Activated naive CD8-positive, alpha-beta T cell treated with anti-CD3 and anti-CD28 coated beads, Interleukin-2, amount 50 U/mL, for 24 hours (primary cell): ENCODE measurements around the gene TMEM235.
A peak's percentile ranks its signal among the peaks of the same experiment; 100 is the strongest.

ENCODE experiments used
- ATAC-seq: fragments of 150-1000 bp; cut with Tn5 transposase; one replicate; pipeline ENCODE4 v1.10.0; 2021
- DNase-seq: peaks from one replicate; pipeline ENCODE4 v3.0.0; 2021
- H3K27ac Mint-ChIP-seq: one replicate; pipeline ENCODE4 v1.8.0; 2021; ENCODE audit warnings: mild to moderate bottlenecking, mixed read lengths
- H3K27me3 Mint-ChIP-seq: one replicate; pipeline ENCODE4 v1.8.0; 2021; ENCODE audit warnings: mixed read lengths
- H3K36me3 Mint-ChIP-seq: one replicate; pipeline ENCODE4 v1.8.0; 2021; ENCODE audit warnings: low read depth, mixed read lengths
- H3K4me1 Mint-ChIP-seq: one replicate; pipeline ENCODE4 v1.8.0; 2021; ENCODE audit warnings: mixed read lengths
- H3K4me3 Mint-ChIP-seq: one replicate; pipeline ENCODE4 v1.8.0; 2021; ENCODE audit warnings: mild to moderate bottlenecking, moderate library complexity, mixed read lengths
- H3K9me3 Mint-ChIP-seq: one replicate; pipeline ENCODE4 v1.8.0; 2021; ENCODE audit warnings: mixed read lengths

The TMEM235 gene

DNA sequence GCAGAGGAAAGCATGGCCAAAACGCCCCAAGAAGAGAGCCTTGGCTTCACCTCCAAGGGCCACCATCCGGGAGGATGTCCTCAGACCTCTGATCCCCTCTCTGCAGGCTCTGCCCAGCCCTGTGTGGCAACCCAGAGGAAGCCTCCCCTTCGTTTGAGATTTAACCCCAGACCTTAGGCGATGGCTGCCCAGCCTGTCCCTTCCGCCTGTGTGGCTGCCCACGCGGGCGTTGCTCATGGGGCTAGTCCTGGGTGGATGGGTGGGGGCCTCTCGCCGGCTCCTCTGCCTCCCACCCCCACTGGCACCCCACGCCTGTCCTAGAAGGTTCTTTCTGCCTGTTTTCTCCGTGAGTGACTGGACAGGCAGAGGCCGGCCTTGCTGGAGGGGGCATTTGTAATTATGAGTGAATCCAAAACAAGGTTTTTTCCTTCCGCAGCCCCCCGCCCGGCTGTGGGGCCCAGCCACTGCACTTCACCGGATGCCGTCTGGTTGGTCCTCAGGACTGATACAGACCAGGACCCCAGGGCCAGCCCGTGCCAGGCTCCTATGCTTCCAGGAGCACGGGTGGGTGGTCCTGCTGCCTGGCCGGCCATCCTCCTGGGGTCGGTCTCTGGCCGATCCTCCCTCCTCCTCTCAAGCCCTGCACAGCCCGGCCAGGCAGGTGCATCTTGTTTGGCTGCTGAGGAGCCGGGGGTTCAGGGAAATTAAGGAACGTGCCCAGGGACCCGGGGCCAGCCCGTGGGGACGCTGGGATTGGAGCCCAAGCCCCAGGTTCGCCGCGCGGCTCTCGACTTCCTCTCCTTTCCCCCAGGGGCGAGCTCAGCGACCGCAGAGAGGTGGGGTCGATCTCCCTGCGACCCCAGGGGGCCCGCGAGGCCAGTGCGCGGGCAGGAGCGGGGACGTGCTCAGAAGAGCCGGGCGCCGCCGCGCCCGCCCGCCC lies at the start of gene TMEM235:
Gene TMEM235 (plus strand): TSS at position 636 of the 940 bp plus-strand sequence. CDS start 393 bp downstream, outside the sequence.
- no peaks in the 10 kb centered on the region for H3K36me3 Mint-ChIP-seq
- no peaks in the 10 kb centered on the region for H3K9me3 Mint-ChIP-seq
- no peak for DNase-seq
- H3K27ac Mint-ChIP-seq = no peak within 1 kb of the TSS
- no peak for ATAC-seq
- no peak within 1 kb of the TSS for H3K4me3 Mint-ChIP-seq
- H3K4me1 Mint-ChIP-seq = peaks cover 10% of the 10 kb centered on the region
- H3K27me3 Mint-ChIP-seq = peaks cover 38% of the 10 kb centered on the region

DNA sequence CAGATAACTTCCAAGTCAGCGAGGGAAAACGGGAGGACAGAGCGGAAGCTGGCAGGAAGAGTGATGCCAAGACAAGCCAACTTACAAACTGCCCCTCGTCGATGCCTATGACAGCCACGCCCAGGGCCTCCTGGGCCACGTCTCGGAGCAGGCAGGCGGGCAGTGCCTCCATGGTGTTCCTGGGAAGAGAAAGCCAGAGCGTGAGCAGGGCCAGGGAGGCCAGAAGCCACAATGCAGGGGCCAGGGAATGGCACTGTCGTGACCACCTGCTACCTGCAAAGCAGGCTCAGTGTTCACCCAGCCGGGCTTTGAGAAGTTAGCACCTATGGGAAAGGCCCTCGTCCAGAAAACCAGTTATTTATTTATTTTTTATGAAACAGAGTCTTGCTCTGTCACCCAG lies 48.9 kb upstream of the TMEM235 start:
- ATAC-seq = no peak
- H3K9me3 Mint-ChIP-seq = no peaks in the 10 kb centered on the region
- DNase-seq = no peak
- H3K4me1 Mint-ChIP-seq = peaks cover 30% of the 10 kb centered on the region
- H3K4me3 Mint-ChIP-seq = no peak overlapping the region
- peaks cover 51% of the 10 kb centered on the region for H3K36me3 Mint-ChIP-seq
- no peaks in the 10 kb centered on the region for H3K27me3 Mint-ChIP-seq
- H3K27ac Mint-ChIP-seq = no peak overlapping the region

DNA sequence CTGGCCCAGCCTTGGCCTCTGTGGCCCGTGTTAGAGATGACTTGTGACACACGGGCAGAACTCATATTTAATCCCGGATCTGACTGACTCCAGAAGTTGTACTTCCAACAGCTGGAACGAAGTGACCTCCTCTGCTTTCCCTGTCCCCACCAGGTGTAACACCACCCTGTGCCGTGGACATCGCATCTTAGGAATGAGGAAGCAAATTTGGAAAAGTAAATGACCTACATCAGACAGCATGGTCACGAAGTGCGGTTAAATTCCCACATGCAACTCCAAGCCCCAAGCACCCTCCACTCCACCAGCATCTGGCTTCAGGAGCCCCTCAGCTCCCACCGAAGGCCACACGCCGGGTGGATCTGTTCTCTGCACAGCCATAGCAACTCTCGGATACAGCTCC lies 47.5 kb upstream of the TMEM235 start:
- Mint-ChIP-seq H3K27me3 (no peaks in the 10 kb centered on the region), H3K36me3 (peaks cover 48% of the 10 kb centered on the region), H3K27ac (no peak overlapping the region), H3K4me3 (no peak overlapping the region), H3K4me1 (peaks cover 36% of the 10 kb centered on the region), H3K9me3 (no peaks in the 10 kb centered on the region)
- ATAC-seq = no peak
- DNase-seq = no peak

DNA sequence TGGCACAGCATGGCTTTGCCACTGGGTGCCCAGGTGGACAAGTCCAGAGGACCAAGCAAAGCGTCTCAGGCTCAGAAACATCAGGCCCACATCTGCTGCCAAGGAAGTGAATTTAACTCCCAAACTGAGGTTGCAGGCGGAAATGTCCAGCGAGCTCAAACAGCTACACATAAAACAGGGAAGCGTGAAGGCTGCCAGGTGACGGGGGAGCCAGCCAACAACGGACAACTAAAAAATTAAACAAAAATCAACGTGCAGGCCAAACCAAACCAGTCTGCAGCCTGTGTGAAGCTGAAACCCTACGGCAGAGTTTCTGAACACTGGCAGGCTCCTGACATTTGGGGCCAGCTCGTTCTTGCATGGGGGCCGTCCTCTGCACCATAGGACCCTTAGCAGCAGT lies 47.1 kb upstream of the TMEM235 start:
- ATAC-seq (no peak), DNase-seq (no peak)
- no peaks in the 10 kb centered on the region for H3K27me3 Mint-ChIP-seq
- peaks cover 45% of the 10 kb centered on the region for H3K36me3 Mint-ChIP-seq
- no peaks in the 10 kb centered on the region for H3K9me3 Mint-ChIP-seq
- H3K4me1 Mint-ChIP-seq = peaks cover 36% of the 10 kb centered on the region
- no peak overlapping the region for H3K27ac Mint-ChIP-seq
- H3K4me3 Mint-ChIP-seq = no peak overlapping the region

DNA sequence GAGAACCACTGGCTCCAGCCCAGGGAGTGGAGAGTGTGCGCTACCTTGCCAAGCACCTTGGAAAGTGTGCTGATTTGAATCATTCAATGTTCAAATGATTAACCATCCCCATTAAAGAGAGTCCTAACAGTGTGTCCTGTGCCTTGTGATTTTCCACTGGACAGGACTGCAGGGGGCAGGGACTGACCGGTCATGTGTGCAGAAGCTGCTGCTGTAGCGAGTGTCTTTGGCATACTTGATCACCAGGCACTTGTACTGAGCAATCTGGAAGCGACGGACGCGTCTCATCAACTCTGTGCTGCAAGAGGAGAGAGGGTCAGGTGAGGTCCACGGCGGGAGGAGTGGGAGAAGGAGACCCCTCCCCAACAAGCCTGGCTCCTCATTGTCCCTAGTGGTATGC lies 46.6 kb upstream of the TMEM235 start:
- DNase-seq (no peak), ATAC-seq (no peak)
- peaks cover 32% of the 10 kb centered on the region for H3K4me1 Mint-ChIP-seq
- H3K36me3 Mint-ChIP-seq = peaks cover 39% of the 10 kb centered on the region
- no peaks in the 10 kb centered on the region for H3K27me3 Mint-ChIP-seq
- peak overlapping the region; percentile 84 for H3K4me3 Mint-ChIP-seq
- peak overlapping the region; percentile 53 for H3K27ac Mint-ChIP-seq
- no peaks in the 10 kb centered on the region for H3K9me3 Mint-ChIP-seq

DNA sequence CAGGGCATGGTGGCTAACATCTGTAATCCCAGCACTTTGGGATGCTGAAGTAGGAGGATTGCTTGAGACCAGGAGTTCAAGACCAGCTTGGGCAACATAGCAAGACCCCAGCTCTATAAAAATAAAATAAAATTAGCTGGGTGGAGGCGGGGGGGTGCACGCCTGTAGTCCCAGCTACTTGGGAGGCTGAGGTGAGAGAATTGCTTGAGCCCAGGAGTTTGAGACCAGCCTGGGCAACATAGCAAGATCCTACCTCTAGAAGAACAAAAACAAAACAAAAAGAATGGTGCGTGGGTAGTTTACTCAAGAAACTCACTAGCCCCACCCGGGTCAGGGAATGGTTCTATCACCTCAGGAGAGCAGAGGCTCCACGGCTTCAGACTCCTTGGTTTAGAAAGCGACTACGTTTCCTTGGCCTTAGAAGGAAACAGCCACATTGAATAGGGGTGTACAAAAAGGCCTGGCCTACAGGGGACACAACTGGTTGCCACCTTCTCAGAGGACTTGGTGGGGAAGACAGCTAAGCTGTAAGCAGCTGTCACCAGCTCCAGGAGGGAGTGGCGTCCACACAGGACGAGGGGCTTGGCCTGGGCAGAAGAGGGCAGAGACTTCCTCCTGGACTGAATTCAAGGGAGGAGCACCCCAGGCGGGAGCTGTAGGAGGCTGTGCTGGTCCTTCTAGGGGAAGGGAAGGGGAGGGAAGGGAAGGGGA lies 45.3 kb upstream of the TMEM235 start:
- Mint-ChIP-seq H3K9me3 (no peaks in the 10 kb centered on the region), H3K4me3 (peak overlapping the region; percentile 84), H3K27ac (peak overlapping the region; percentile 77), H3K36me3 (peaks cover 32% of the 10 kb centered on the region), H3K4me1 (peaks cover 26% of the 10 kb centered on the region), H3K27me3 (no peaks in the 10 kb centered on the region)
- ATAC-seq (peak; percentile 7), DNase-seq (peak; percentile 20)

DNA sequence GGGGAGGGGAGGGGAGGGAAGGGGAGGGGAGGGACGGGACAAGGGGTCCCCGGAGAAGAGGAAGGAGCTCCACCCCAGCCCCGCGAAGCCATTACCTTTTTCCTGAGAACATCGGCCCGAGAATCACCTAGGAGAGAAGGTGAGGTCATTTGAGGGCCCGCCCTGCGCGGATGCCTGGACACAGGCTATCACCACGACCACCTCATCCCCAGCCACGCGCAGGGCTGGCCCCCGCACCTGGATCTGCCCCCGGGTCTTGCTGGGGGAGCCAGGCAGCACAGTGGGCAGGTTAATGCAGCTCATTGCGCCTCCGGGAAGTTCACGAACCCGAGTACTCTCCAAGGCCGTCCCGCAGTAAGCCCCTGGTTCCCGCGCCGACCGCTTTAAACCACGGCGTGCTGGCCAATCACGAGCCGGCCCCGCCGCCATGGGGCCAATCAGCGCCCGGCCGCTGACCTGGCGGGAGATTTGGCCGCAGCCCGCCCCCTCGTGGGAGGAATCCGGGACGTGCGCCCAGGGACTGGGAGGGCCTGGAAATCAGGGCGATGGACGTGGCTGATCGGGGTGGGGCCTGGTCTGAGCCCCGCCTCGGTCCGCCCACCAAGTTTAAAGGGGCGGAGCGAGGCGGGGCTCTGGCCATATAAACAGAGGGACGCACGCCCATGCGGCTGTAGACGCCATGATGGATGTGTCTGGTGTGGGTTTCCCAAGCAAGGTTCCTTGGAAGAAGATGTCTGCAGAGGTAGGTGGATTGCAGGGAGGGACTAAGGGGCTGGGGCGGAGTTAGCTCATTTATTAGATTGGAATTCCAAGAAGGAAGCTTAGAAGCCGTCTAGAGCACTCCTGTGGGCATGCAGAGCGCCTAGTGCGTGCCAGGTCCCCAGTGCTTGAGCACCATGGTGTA lies 44.5 kb upstream of the TMEM235 start, which contains the start of the genes AFMID and TK1:
Gene AFMID (plus strand): TSS at position 671 of the 904 bp plus-strand sequence. CDS start 9 bp downstream, at position 680.
Gene TK1 (minus strand): TSS at position 361 of the 904 bp plus-strand sequence. CDS start 58 bp downstream, at position 303.
- ATAC-seq = peak; percentile 97
- no peaks in the 10 kb centered on the region for H3K27me3 Mint-ChIP-seq
- H3K4me1 Mint-ChIP-seq = peaks cover 26% of the 10 kb centered on the region
- H3K27ac Mint-ChIP-seq = peak within 1 kb of the TSS; percentile 79
- no peaks in the 10 kb centered on the region for H3K9me3 Mint-ChIP-seq
- H3K36me3 Mint-ChIP-seq = peaks cover 28% of the 10 kb centered on the region
- DNase-seq = peak; percentile 98
- H3K4me3 Mint-ChIP-seq = peak within 1 kb of the TSS; percentile 84

DNA sequence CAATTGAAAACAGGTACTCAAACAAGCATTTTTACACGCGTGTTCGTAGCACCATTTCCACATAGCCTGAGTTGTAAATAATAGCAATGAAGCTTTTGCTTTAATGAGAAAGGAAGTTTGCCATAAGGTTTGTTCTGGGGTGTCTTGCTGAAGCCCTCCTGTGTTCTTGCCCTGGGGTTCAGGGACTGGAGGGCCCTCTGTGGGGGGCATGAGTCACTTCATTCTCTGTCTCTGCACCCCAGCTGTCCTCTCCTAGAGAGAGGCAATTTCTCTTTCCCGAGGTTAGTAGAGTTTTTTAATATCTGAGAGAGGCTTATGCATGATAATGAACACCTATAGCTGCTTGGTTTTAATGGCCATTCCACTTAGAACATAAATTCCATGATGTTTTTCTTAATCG lies 34.7 kb upstream of the TMEM235 start:
- Mint-ChIP-seq H3K4me3 (no peak overlapping the region), H3K27me3 (no peaks in the 10 kb centered on the region), H3K36me3 (peaks cover 19% of the 10 kb centered on the region), H3K9me3 (no peaks in the 10 kb centered on the region), H3K27ac (no peak overlapping the region), H3K4me1 (peaks cover 4% of the 10 kb centered on the region)
- ATAC-seq (no peak), DNase-seq (no peak)

DNA sequence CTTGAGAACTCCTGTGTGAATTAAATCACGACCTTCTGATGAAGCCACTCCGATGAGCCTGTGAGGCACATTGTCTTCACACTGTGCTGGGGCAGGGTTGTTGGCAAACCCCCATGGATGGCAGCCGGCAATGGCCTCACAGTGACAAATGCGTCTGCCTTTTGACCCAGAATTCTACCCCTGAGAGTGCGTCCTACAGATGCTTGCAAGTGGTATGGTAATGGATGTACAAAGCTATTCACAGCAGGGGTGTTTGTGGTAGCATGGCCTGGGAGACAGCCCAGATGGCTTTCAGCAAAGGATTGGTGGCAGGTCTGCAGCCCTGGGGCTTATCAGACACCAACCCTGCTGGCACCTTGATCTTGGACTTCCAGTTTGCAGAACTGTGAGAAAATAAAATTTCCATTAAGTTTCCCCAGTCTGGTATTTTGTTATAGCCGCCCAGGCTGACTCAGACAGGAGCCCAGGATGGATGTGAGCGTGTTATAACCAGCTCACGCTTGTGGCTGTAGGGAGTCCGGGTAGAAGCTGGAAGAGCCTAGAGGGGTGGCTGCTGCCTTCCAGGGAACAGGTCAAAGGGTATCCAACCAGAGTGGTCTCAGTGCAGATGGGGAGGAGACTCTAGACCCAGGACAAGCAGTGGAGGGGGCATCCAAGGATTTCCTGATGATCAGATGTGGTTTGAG lies 34.1 kb upstream of the TMEM235 start:
- Mint-ChIP-seq H3K4me3 (no peak overlapping the region), H3K36me3 (peaks cover 19% of the 10 kb centered on the region), H3K27ac (no peak overlapping the region), H3K9me3 (no peaks in the 10 kb centered on the region), H3K4me1 (peaks cover 4% of the 10 kb centered on the region), H3K27me3 (no peaks in the 10 kb centered on the region)
- DNase-seq (no peak), ATAC-seq (no peak)

DNA sequence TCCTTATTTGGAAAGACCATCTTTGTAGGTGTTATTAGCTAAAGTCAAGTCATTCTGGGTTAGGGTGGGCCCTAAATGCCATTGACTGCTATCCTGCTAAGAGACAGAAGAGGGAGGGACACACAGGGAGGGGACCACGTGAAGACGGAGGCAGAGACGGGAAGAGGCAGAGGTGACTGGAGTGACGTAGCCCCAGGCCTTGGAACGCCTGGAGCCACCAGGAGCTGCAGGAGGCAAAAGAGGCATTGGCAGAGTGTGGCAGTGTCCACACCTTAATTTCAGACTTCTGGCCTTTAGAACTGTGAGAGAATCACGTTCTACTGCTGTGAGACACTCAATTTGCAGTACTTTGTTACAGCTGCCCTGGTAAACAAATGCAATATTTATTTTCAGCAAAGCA lies 31.0 kb upstream of the TMEM235 start:
- DNase-seq (no peak), ATAC-seq (no peak)
- no peaks in the 10 kb centered on the region for H3K27me3 Mint-ChIP-seq
- H3K36me3 Mint-ChIP-seq = peaks cover 11% of the 10 kb centered on the region
- H3K4me3 Mint-ChIP-seq = no peak overlapping the region
- H3K27ac Mint-ChIP-seq = no peak overlapping the region
- H3K4me1 Mint-ChIP-seq = peaks cover 4% of the 10 kb centered on the region
- no peaks in the 10 kb centered on the region for H3K9me3 Mint-ChIP-seq

DNA sequence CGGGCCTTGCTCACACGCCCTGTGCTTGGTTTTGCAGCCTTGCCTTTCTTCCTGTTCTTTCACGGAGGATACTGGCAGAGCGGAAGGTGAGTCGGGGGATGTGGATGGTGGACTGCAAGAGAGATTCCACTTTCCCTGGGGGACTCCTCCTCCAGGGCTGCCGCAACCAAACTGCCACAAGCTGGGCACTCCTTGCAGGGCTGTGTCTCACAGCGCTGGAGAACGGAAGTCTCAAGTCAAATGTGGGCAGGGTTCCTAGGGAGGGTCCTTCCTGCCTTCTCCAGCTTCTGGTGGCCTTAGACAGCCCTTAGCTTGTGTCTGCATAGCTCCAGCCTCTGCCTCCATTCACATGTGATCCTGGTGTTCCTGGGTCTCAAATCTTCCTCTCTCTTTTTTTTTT lies 28.8 kb upstream of the TMEM235 start:
- DNase-seq (no peak), ATAC-seq (no peak)
- Mint-ChIP-seq H3K4me1 (peaks cover 4% of the 10 kb centered on the region), H3K27me3 (no peaks in the 10 kb centered on the region), H3K4me3 (no peak overlapping the region), H3K9me3 (no peaks in the 10 kb centered on the region), H3K36me3 (peaks cover 3% of the 10 kb centered on the region), H3K27ac (no peak overlapping the region)

DNA sequence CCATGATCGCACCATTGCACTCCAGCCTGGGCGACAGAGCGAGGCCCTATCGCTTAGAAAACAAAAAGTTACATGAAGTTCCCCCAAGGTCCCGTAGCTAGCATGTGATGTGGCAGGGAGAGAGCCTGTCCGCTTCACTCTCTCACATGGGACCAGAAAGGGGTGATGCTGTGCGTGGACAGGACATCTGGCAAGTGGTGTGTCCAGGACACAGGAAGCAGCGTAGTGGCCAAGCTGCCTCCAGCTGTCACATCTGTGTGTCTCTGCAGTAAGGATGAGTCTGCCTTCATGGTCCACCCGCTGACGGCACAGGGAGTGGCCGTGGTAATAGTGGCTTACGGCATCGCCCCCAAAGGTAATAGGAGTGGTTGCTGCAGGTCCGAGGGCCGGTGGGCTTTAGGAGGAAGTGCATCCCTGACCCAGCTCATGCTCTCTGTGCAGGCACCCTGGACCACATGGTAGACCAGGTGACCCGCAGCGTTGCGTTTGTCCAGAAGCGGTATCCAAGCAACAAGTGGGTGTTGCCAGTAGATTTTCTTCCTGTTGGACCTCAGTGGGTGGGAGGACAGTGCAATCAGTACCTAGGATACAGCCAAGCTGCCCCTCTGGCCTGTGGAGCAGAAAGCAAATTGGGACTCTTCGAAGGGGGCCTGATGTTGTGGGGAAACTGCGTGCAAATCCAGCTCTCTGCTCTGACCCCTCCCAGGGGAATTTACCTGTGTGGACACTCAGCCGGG lies 26.9 kb upstream of the TMEM235 start:
- no peak for ATAC-seq
- Mint-ChIP-seq H3K4me3 (no peak overlapping the region), H3K4me1 (no peaks in the 10 kb centered on the region), H3K9me3 (no peaks in the 10 kb centered on the region), H3K36me3 (peaks cover 1% of the 10 kb centered on the region), H3K27me3 (no peaks in the 10 kb centered on the region), H3K27ac (no peak overlapping the region)
- no peak for DNase-seq

DNA sequence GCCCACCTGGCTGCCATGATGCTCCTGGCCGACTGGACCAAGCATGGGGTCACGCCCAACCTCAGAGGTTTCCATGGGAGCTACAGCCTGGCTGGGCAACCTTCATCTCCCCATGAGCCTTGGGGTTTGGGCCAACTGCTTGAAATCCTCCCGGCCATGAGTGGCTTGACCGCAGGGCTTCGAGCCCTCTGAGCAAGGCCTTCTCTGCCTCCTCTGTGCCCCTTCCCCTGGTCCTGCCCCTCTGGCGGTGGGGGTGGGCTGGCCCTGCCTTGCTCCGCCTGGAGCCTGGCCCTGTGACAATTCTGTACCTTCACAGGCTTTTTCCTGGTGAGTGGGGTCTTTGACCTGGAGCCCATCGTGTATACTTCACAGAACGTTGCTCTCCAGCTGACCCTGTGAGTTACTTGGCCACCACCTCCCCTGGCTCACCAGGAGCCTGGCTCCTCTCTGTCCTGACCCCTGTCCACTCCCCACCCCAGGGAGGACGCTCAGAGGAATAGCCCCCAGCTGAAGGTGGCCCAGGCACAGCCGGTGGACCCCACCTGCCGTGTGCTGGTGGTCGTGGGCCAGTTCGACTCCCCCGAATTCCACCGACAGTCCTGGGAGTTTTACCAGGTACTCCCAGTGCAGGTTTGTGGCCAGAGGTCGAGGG lies 26.2 kb upstream of the TMEM235 start:
- Mint-ChIP-seq H3K4me3 (no peak overlapping the region), H3K36me3 (peaks cover 1% of the 10 kb centered on the region), H3K27me3 (no peaks in the 10 kb centered on the region), H3K27ac (no peak overlapping the region), H3K4me1 (no peaks in the 10 kb centered on the region), H3K9me3 (no peaks in the 10 kb centered on the region)
- ATAC-seq = no peak
- DNase-seq = no peak
